Inferior parietal cortex (tissue), 1 donor: ENCODE measurements around the gene DPYD.

Experiments used
- DNase-seq: peaks from one replicate; pipeline ENCODE4 v3.0.0-alpha.2; 2016; ENCODE audit errors: extremely low spot score

The DPYD gene

GRCh38 chr1:97143236-97143882, 777.5 kb downstream of the DPYD start:
- no peak for DNase-seq

DNA sequence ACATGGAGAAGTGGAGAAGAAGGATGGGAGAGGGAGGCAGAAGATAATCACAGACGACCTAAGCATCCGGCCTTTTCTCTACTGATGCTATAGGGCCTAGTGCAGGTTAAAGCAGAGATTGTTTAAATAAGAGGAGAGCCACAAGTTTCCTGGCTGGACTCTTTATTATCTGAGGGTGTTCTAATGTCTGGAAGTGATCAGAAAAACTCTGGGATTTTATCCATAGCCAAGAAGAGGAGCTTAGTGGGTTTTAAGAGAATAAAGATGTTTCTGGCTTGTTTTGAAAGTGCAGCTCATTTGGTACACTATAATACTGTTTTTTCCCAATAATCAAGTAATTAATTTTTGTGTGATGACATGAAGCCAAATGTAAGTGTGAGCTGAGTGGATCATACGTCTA, 780.2 kb downstream of the DPYD start:
- DNase-seq: no peak

- no peak for DNase-seq
These were observed 781.3 kb downstream of the DPYD start for GRCh38 chr1:97139512-97139911.

DNA sequence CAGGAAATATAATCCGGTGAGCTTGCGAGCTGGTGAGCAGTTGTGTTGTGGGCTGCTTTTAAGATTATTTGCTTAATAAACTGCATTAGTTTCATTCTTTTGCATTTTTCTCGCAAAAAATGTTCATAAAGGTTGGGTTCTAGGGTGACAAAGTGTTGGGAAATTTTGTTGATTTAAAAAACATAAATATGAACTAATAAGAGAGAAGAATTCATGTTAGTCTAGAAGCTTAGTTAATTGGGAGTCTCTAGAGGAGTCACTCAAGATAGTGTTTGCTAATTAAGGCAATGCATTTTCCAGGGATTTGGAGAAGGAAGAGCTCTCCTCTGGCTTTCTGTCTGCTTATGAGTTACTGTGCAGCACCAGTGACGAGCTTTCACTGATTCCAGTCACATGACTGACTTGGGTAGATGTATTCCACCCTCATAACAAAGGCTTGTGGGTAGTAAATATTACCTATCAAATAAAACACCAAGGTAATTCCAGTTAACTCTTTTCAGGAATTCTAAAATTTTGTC, 782.3 kb downstream of the DPYD start:
- peak; percentile 28 for DNase-seq

DNA sequence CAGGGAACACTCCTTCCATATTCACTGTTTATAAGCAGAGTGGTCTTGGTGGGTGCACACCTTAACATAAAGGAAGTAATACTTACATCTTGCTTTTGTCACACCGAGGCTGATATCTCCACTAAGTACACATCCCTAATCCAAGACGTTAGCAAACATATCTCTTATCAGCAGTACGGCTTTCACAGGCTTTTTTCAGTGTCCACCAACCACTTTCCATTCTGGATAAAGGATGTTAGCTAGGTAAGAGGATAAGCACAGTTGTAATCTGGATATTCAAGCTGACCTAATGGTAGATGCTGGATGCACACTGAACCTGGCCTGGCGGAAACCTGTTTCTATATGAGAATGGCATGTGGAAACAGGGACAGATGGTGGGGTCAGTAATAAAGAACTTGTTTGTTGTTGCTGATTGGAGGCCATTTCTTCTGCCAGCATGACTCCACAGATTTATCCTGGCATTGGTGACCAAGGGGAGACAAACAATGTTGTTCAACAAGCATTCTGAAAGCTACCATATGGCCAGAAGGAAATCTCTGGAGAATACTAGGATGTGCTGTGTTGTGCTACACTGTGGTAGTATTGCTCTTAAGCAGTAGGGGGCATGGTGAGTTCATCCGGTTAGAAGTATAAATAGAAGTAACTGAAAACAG, 782.8 kb downstream of the DPYD start:
- DNase-seq: peak; percentile 78

GRCh38 chr1:97136996-97137395, 783.8 kb downstream of the DPYD start:
- DNase-seq: peak; percentile 25

DNA sequence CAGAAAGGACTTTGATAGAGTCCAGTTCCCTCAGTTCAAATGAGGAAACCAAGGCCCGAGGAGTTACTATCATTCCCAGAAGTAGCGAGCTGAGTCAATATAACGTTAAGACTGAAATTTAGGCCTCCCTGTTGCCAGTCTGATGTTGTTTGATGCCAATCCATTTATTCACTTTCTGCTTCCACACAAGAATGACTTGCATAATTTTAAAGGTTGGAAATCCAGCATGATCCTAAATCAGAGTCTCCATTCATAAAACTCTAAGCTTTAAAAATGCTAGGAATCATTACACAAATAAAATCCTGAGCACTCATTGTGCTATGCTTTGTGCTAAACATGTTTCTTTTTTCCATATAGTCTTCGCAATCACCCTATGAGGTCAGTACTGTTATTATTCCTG, 784.9 kb downstream of the DPYD start:
- DNase-seq: no peak

DNA sequence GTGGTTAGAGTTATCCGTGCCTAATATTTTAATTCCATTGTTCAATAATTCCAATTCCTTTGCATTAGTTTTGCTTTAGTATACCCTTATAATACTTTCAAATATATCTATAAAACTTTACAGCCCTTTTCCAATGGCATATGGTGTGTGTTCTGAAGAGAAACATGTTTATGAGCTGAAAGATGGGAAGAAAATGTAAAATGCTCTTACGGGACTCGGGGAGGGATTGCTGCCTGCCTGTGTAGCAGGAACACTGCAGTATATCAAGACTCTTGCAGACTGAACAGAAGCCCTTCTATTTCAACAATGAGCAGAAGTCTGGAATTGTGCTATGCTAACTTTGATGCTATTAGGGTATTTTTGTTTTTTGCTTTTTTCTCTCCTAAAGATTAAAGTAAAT, 792.4 kb downstream of the DPYD start:
- no peak for DNase-seq

GRCh38 chr1:97123717-97124431, 797.0 kb downstream of the DPYD start:
- no peak for DNase-seq

- DNase-seq: no peak
These were observed 800.0 kb downstream of the DPYD start for GRCh38 chr1:97120806-97121205.

- DNase-seq: no peak
These were observed 801.3 kb downstream of the DPYD start for GRCh38 chr1:97119260-97120158.

DNA sequence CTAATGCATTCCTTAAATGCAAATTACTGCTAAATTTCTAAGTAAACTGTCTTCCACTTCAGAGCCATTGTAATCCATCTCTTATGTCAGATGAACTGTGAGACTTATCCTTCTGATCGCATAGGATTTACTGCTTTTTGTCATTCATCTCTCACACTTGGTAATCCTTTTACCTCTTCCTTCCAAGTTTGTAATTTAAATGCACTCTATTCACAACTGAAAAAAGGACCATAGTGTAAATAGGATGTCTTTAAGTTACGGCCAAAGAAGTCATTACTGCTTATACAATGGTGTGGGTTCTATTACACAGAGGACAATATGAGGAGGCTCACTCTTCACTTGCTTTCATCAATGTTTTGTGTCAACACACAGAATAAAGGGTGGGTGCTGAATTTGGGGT, 806.0 kb downstream of the DPYD start:
- DNase-seq: no peak

- DNase-seq: no peak
These were observed 808.4 kb downstream of the DPYD start for GRCh38 chr1:97112442-97112841.

GRCh38 chr1:97108179-97108578, 812.7 kb downstream of the DPYD start:
- DNase-seq: no peak

GRCh38 chr1:97105531-97105930, 815.3 kb downstream of the DPYD start:
- no peak for DNase-seq

DNA sequence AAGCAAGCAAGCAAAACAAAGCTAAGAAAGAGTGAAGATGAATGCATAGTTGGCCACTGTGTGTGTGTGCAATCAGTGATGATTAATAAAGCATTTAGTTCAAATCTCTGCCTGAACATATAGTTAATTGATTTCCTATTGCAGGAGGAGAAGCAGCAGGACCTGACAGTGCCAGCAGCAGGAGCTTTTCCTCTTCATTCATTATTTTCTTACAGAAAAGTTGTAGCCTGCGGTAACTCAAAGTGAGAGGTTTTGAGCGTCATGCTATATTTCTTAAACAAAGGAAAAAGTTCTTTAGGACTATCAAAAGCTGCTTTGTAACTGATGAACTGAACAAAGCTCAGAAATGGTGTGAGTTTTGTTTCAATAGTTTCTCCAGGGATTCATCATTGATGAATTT, 819.3 kb downstream of the DPYD start:
- no peak for DNase-seq

- no peak for DNase-seq
These were observed 823.4 kb downstream of the DPYD start for GRCh38 chr1:97097404-97097925.

- no peak for DNase-seq
These were observed 825.1 kb downstream of the DPYD start for GRCh38 chr1:97095764-97096163.

GRCh38 chr1:97094247-97094972, 826.4 kb downstream of the DPYD start:
- DNase-seq: no peak

GRCh38 chr1:97093741-97094140, 827.1 kb downstream of the DPYD start:
- DNase-seq: no peak

- DNase-seq: no peak
These were observed 828.0 kb downstream of the DPYD start for GRCh38 chr1:97092824-97093223.
